ENCODE measurements around the gene FOXP1. TPM values are rescaled to one million over a fixed set of nuclear protein-coding genes. Genes with fewer than 3 reads are reported as not detected.

FOXP1 gene
- total and polyA plus RNA-seq, 4 donors = 4.9 to 35.4 (median 32.0) TPM

- TF ChIP-seq, protein P1, sequence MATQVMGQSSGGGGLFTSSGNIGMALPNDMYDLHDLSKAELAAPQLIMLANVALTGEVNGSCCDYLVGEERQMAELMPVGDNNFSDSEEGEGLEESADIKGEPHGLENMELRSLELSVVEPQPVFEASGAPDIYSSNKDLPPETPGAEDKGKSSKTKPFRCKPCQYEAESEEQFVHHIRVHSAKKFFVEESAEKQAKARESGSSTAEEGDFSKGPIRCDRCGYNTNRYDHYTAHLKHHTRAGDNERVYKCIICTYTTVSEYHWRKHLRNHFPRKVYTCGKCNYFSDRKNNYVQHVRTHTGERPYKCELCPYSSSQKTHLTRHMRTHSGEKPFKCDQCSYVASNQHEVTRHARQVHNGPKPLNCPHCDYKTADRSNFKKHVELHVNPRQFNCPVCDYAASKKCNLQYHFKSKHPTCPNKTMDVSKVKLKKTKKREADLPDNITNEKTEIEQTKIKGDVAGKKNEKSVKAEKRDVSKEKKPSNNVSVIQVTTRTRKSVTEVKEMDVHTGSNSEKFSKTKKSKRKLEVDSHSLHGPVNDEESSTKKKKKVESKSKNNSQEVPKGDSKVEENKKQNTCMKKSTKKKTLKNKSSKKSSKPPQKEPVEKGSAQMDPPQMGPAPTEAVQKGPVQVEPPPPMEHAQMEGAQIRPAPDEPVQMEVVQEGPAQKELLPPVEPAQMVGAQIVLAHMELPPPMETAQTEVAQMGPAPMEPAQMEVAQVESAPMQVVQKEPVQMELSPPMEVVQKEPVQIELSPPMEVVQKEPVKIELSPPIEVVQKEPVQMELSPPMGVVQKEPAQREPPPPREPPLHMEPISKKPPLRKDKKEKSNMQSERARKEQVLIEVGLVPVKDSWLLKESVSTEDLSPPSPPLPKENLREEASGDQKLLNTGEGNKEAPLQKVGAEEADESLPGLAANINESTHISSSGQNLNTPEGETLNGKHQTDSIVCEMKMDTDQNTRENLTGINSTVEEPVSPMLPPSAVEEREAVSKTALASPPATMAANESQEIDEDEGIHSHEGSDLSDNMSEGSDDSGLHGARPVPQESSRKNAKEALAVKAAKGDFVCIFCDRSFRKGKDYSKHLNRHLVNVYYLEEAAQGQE (IDR thresholded peaks at IDR 0.05) = no peak
Observed at GRCh38 chr3:71521021-71521352, 62.5 kb downstream of the FOXP1 start (continued).

DNA sequence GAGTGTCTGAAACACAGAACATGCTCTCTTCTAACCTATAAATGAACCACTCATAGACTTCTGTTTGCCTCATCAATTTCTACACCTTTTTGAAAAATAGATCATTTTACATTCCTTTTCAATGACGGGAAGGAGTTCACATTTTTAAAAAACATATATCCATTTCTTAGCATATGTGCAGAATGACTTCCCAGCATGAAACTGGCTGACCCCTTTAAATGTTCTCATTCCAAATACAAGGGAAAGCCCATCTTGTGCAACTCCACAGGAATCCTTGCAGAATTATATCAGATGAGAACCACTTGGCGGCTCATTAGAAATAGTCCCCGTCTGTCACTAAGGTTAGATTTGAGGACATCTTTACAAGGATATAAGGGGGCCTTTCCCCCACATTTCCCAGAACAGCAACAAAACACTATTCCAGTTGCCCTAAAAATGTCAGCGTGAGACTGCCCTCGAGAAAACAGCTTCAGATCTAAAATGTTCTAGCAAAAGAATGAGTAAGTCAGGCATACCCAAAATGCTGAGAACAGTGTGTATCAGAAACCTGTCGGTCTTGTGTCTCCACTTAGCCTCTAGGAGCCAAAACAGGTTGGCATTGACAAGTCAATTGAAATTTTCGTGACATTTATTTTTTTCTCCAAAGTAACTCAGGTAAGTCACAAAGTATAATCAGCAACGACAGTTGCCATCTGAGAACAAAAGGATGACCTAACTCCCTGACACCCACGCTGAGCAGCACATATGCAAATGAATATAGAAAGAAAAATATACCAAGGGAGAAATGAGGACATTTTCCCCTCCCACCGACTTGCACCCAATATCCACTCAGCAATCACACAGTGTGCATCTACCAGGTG, 63.1 kb downstream of the FOXP1 start:
- H3K4me3 ChIP-seq (ENCODE audit: low read depth in 1 of 3, low read length in 3 of 3) = no peak overlapping the region
- no peak for TF ChIP-seq RXRA (IDR thresholded peaks at IDR 0.05)
- TF ChIP-seq, protein P2, sequence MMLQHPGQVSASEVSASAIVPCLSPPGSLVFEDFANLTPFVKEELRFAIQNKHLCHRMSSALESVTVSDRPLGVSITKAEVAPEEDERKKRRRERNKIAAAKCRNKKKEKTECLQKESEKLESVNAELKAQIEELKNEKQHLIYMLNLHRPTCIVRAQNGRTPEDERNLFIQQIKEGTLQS (IDR thresholded peaks at IDR 0.05) = no peak
- no peak for TF ChIP-seq FOXA2 (IDR thresholded peaks at IDR 0.05)
- H3K9ac ChIP-seq (ENCODE audit: low read depth in 1 of 2, low read length in 2 of 2) = no peak overlapping the region
- no peaks in the 10 kb centered on the region for H3K36me3 ChIP-seq (ENCODE audit: control insufficient read depth in 4 of 4, insufficient read depth in 3 of 4, low read depth in 1 of 4, low read length in 3 of 4)
- H3K9me3 ChIP-seq (ENCODE audit: control insufficient read depth in 4 of 4, low read length in 3 of 4) = no peaks in the 10 kb centered on the region
- no peak for DNase-seq (ENCODE audit: low spot score)
- H3K27me3 ChIP-seq (ENCODE audit: control insufficient read depth in 4 of 4, insufficient read depth in 4 of 4, low read length in 3 of 4) = no peaks in the 10 kb centered on the region
- 92% methylated on average over 10 of the region's 10 CpGs for WGBS
- H3K4me1 ChIP-seq (ENCODE audit: control insufficient read depth in 4 of 4, insufficient read depth in 4 of 4, low read length in 3 of 4) = no peaks in the 10 kb centered on the region
- no peak overlapping the region for H3K27ac ChIP-seq (ENCODE audit: low read depth in 1 of 2, low read length in 2 of 2)

DNA sequence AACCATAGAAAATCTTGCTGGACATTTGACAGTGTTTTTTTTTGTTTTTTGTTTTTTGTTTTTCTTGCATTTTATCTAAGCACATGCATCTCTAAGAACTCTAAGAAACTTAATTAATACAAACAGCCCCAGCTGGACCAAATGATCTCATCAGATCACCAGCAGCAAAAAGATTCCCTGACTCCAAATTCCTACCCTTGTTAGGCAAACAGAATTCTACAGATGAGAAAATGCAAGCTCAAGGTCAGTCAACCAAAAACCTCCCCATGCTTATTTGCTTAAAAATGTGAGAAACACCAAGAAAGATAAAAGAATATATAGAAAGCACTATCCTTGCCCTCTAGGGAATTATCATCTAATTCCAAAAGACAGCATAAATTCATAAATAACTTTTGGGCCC, 65.4 kb downstream of the FOXP1 start:
- Histone ChIP-seq H3K9me3 (ENCODE audit: control insufficient read depth in 4 of 4, low read length in 3 of 4) (no peaks in the 10 kb centered on the region), H3K27me3 (ENCODE audit: control insufficient read depth in 4 of 4, insufficient read depth in 4 of 4, low read length in 3 of 4) (no peaks in the 10 kb centered on the region), H3K27ac (ENCODE audit: low read depth in 1 of 2, low read length in 2 of 2) (no peak overlapping the region), H3K4me1 (ENCODE audit: control insufficient read depth in 4 of 4, insufficient read depth in 4 of 4, low read length in 3 of 4) (no peaks in the 10 kb centered on the region), H3K36me3 (ENCODE audit: control insufficient read depth in 4 of 4, insufficient read depth in 3 of 4, low read depth in 1 of 4, low read length in 3 of 4) (no peaks in the 10 kb centered on the region), H3K9ac (ENCODE audit: low read depth in 1 of 2, low read length in 2 of 2) (no peak overlapping the region), H3K4me3 (ENCODE audit: low read depth in 1 of 3, low read length in 3 of 3) (no peak overlapping the region)
- no peak for DNase-seq (ENCODE audit: low spot score)
- no peak for TF ChIP-seq TAF1 (conservative IDR thresholded peaks at IDR 0.05)
- TF ChIP-seq, protein P3, sequence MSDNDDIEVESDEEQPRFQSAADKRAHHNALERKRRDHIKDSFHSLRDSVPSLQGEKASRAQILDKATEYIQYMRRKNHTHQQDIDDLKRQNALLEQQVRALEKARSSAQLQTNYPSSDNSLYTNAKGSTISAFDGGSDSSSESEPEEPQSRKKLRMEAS (IDR thresholded peaks at IDR 0.05) = no peak
- TF ChIP-seq HNF4A (conservative IDR thresholded peaks at IDR 0.05) = no peak
- TF ChIP-seq ZBTB33 (IDR thresholded peaks at IDR 0.05) = no peak
- TF ChIP-seq RAD21 (IDR thresholded peaks at IDR 0.05) = no peak
- no peak for TF ChIP-seq CTCF (IDR thresholded peaks at IDR 0.05; ENCODE audit: low read depth, low read length, missing input control)
- no peak for TF ChIP-seq EGR1 (IDR thresholded peaks at IDR 0.05; ENCODE audit: low read depth in 2 of 2)
